NCI-H187 (cell line): ENCODE data around the gene VWF.
"Not testable (repeated sequence)": the region's sequence is repeated elsewhere in the genome, so short reads cannot be mapped to it uniquely, and the experiment has no call there.

ENCODE experiments used
- DNase-seq, 2 experiments: peaks; one replicate each; lab custom pipeline; 2025; lab: John Stamatoyannopoulos, UW

VWF gene

GRCh38 chr12:6033546-6033945 lies 90.9 kb downstream of the VWF start:
- DNase-seq = no peak

- DNase-seq = no peak
Measured at GRCh38 chr12:6032726-6033125, 91.7 kb downstream of the VWF start.

GRCh38 chr12:6031001-6031400 lies 93.5 kb downstream of the VWF start:
- peak; percentile 32 to 76 for DNase-seq

- DNase-seq = no peak
Measured at GRCh38 chr12:6030081-6030480, 94.4 kb downstream of the VWF start.

- DNase-seq = no peak
Measured at GRCh38 chr12:6029401-6029800, 95.1 kb downstream of the VWF start.

- DNase-seq = no peak
Measured at GRCh38 chr12:6026998-6027397, 97.5 kb downstream of the VWF start.

GRCh38 chr12:6025703-6026298 lies 98.7 kb downstream of the VWF start:
- DNase-seq = not testable (repeated sequence)

- DNase-seq = not testable (repeated sequence)
Measured at GRCh38 chr12:6024066-6024465, 100.4 kb downstream of the VWF start.

- DNase-seq = no peak
Measured at GRCh38 chr12:6020930-6021329, 103.5 kb downstream of the VWF start.

- DNase-seq = not testable (repeated sequence)
Measured at GRCh38 chr12:6020511-6020910, 104.0 kb downstream of the VWF start.

GRCh38 chr12:6019256-6019655 lies 105.2 kb downstream of the VWF start:
- DNase-seq = not testable (repeated sequence)

- no peak for DNase-seq
Measured at GRCh38 chr12:6018265-6018664, 106.2 kb downstream of the VWF start.

- no peak for DNase-seq
Measured at GRCh38 chr12:6016756-6017155, 107.7 kb downstream of the VWF start.

- not testable (repeated sequence) for DNase-seq
Measured at GRCh38 chr12:6016004-6016403, 108.5 kb downstream of the VWF start.

GRCh38 chr12:6015271-6015670 lies 109.2 kb downstream of the VWF start:
- DNase-seq = not testable (repeated sequence)

GRCh38 chr12:6010631-6011350 lies 113.7 kb downstream of the VWF start:
- DNase-seq = not testable (repeated sequence)

GRCh38 chr12:5997260-5997659 lies 127.2 kb downstream of the VWF start:
- DNase-seq = no peak

- DNase-seq = no peak
Measured at GRCh38 chr12:5996459-5996858, 128.0 kb downstream of the VWF start.

GRCh38 chr12:5989621-5990020 lies 134.8 kb downstream of the VWF start:
- DNase-seq = no peak

- peak; percentile 44 to 50 for DNase-seq
Measured at GRCh38 chr12:5988659-5989116, 135.8 kb downstream of the VWF start.

- no peak for DNase-seq
Measured at GRCh38 chr12:5988088-5988487, 136.4 kb downstream of the VWF start.

GRCh38 chr12:5987573-5987972 lies 136.9 kb downstream of the VWF start:
- DNase-seq = no peak

GRCh38 chr12:5985471-5985870 lies 139.0 kb downstream of the VWF start:
- no peak for DNase-seq

GRCh38 chr12:5984873-5985272 lies 139.6 kb downstream of the VWF start:
- no peak for DNase-seq
